Adrenal gland (tissue), 12 donors: ENCODE data around the gene KDM6A. TPM values are rescaled to one million over a fixed set of nuclear protein-coding genes. Genes with fewer than 3 reads are reported as not detected.
"Not testable (repeated sequence)": the region's sequence is repeated elsewhere in the genome, so short reads cannot be mapped to it uniquely, and the experiment has no call there.

ENCODE experiments used
- DNase-seq, 7 donors: peaks; one replicate each; pipeline ENCODE4 v3.0.0-alpha.2; 2019 to 2020
- H3K27ac ChIP-seq, 5 donors: fragments of 200-600 bp; sonication (generic) in 4 of 5; 1 replicate in 3 of 5; 2 replicates in 2 of 5; pipeline versions ENCODE4 v1.5.1 to v1.8.0; 2016 to 2020; ENCODE audit warnings: mild to moderate bottlenecking in 1 of 5
- H3K27me3 ChIP-seq: fragments of 200-600 bp; 2 replicates; pipeline ENCODE4 v1.8.0; 2021
- H3K36me3 ChIP-seq, 2 donors: fragments of 200-600 bp; replicated peaks in 1 of 2; 1 replicate in 1 of 2; 2 replicates in 1 of 2; pipeline versions ENCODE4 v1.5.1 to v1.8.0; 2018 to 2022
- H3K4me1 ChIP-seq, 2 donors: fragments of 200-600 bp; replicated peaks in 1 of 2; 1 replicate in 1 of 2; 2 replicates in 1 of 2; pipeline versions ENCODE4 v1.5.1 to v1.8.0; 2018 to 2021
- H3K4me3 ChIP-seq, 4 donors: fragments of 200-600 bp; sonication (generic) in 3 of 4; one replicate each; pipeline ENCODE4 v1.5.1; 2016 to 2018
- H3K9me3 ChIP-seq, 3 donors: fragments of 200-600 bp; sonication (generic) in 1 of 3; replicated peaks in 1 of 3; 1 replicate in 2 of 3; 2 replicates in 1 of 3; pipeline versions ENCODE4 v1.5.1 to v1.8.0; 2016 to 2021
- CTCF ChIP-seq, 6 experiments: fragments of 450-650 bp in 4 of 6; fragments of 200-600 bp in 2 of 6; sonication (generic) in 1 of 6; IDR thresholded peaks; 1 replicate in 5 of 6; 2 replicates in 1 of 6; pipeline versions ENCODE4 v1.5.1 to v1.8.0; 2016 to 2021; ENCODE audit warnings: antibody characterized with exemption in 6 of 6, mild to moderate bottlenecking in 2 of 6, moderate library complexity in 1 of 6
- POLR2A ChIP-seq, 2 donors: fragments of 450-650 bp; IDR thresholded peaks; one replicate each; pipeline ENCODE4 v1.6.1; 2017; ENCODE audit warnings: antibody characterized with exemption in 2 of 2, mild to moderate bottlenecking in 2 of 2, moderate library complexity in 1 of 2
- WGBS, 4 donors: extraction: QIAGEN DNeasy Blood & Tissue Kit in 2 of 4; methylation state at CpG; one replicate each; pipeline versions ENCODE4 v1.1.5 to v1.1.7; 2013 to 2017; 5-methylcytosine and 5-hydroxymethylcytosine counted together
- intact Hi-C, 2 donors: fragments of 100-400 bp; cut with DNase I; formaldehyde crosslinking; loops; one replicate each; pipeline versions ENCODE4 v1.14.1 to v1.15.0; 2022 to 2023
- polyA plus RNA-seq, 3 donors: library from polyadenylated mRNA; stranded (reverse); fragments of 200-250 nt in 2 of 3; fragments of 350-450 nt in 1 of 3; fragmentation: Illumina TruSeq in 1 of 3; extraction: RNeasy Lipid Tissue Mini Kit (QIAGEN cat#74804) in 1 of 3; gene quantifications; one replicate each; pipeline ENCODE4 v1.2.3, GENCODE V29; 2013 to 2014
- total RNA-seq, 9 donors: library from RNA; depleted of rRNA in 4 of 9; stranded (reverse); fragments of >200 nt in 4 of 9; fragments of 120-200 nt in 1 of 9; fragmentation: NEBNext Ultra II Directional in 1 of 9; extraction: Animal tissue kit (Norgen Biotek cat#: 25700) in 1 of 9; gene quantifications; one replicate each; pipeline versions ENCODE4 v1.1.0 to v1.2.4, GENCODE V29; 2013 to 2023
- donor health status: healthy with polysubstance abuse.
- donor health status: Bipolar disorder and iron deficiency.
- donor health status: DM: yes; HTN: yes; CAD: no.
- donor health status: DM: no; HTN: no; CAD: no.
- donor health status: DM: no; HTN: no; CAD: no.
- donor health status: DM: yes; HTN: yes; CAD: no.

The KDM6A gene
- total and polyA plus RNA-seq, 12 donors = 4.1 to 37.9 (median 21.6) TPM

GRCh38 chrX:44938111-44938510 is 65.1 kb downstream of the KDM6A start:
- Histone ChIP-seq H3K4me3 (no peak overlapping the region), H3K4me1 (peaks cover 13 to 44% of the 10 kb centered on the region in 2 donors), H3K27me3 (no peaks in the 10 kb centered on the region), H3K27ac (no peak overlapping the region), H3K36me3 (no peaks in the 10 kb centered on the region), H3K9me3 (no peaks in the 10 kb centered on the region)
- intact Hi-C loops = no loop called here
- TF ChIP-seq POLR2A (IDR thresholded peaks at IDR 0.05) = no peak
- no peak for TF ChIP-seq CTCF (IDR thresholded peaks at IDR 0.05)
- no peak for DNase-seq
- WGBS, 4 donors = 86 to 100% (median 91%) methylated on average over 1 to 4 of the region's 4 CpGs

- intact Hi-C loops, DNase-seq, H3K4me3 ChIP-seq, H3K27me3 ChIP-seq, H3K27ac ChIP-seq, H3K36me3 ChIP-seq: not testable (repeated sequence)
- 93 to 98% (median 96%) methylated on average over 9 to 12 of the region's 12 CpGs for WGBS, 4 donors
- H3K9me3 ChIP-seq = peaks cover 0 to 13% (median 0%) of the 10 kb centered on the region in 3 donors
- H3K4me1 ChIP-seq = peaks cover 13 to 33% of the 10 kb centered on the region in 2 donors
Measured at GRCh38 chrX:44940541-44940940, 67.6 kb downstream of the KDM6A start.

- no peaks in the 10 kb centered on the region for H3K27me3 ChIP-seq
- intact Hi-C loops = no loop called here
- DNase-seq = no peak
- peaks cover 1 to 8% of the 10 kb centered on the region in 2 donors for H3K4me1 ChIP-seq
- TF ChIP-seq POLR2A (IDR thresholded peaks at IDR 0.05) (no peak), CTCF (IDR thresholded peaks at IDR 0.05) (no peak)
- H3K9me3 ChIP-seq = peaks cover 0 to 15% (median 0%) of the 10 kb centered on the region in 3 donors
- H3K36me3 ChIP-seq = no peaks in the 10 kb centered on the region
- H3K27ac ChIP-seq = no peak overlapping the region
- WGBS, 4 donors = 84 to 95% (median 92%) methylated on average over 3 of the region's 3 CpGs
- no peak overlapping the region for H3K4me3 ChIP-seq
Measured at GRCh38 chrX:44943007-44943406, 70.0 kb downstream of the KDM6A start.

- Histone ChIP-seq H3K27ac (no peak overlapping the region), H3K9me3 (peaks cover 0 to 15% (median 0%) of the 10 kb centered on the region in 3 donors), H3K27me3 (no peaks in the 10 kb centered on the region), H3K4me1 (peaks cover 0 to 6% of the 10 kb centered on the region in 2 donors), H3K4me3 (no peak overlapping the region), H3K36me3 (no peaks in the 10 kb centered on the region)
- intact Hi-C loops = no loop called here
- 97 to 100% (median 100%) methylated on average over 1 of the region's 1 CpG for WGBS, 4 donors
- DNase-seq = no peak
- TF ChIP-seq POLR2A (IDR thresholded peaks at IDR 0.05) (no peak), CTCF (IDR thresholded peaks at IDR 0.05) (no peak)
Measured at GRCh38 chrX:44944894-44945293, 71.9 kb downstream of the KDM6A start.

GRCh38 chrX:44945736-44946135 is 72.7 kb downstream of the KDM6A start:
- peaks cover 0 to 15% (median 0%) of the 10 kb centered on the region in 3 donors for H3K9me3 ChIP-seq
- H3K4me3 ChIP-seq = no peak overlapping the region
- 83 to 89% (median 86%) methylated on average over 4 of the region's 4 CpGs for WGBS, 4 donors
- TF ChIP-seq POLR2A (IDR thresholded peaks at IDR 0.05) (no peak), CTCF (IDR thresholded peaks at IDR 0.05) (peak in 5 of 6 experiments; percentile 14 to 47 (median 29))
- no peak overlapping the region for H3K27ac ChIP-seq
- no peaks in the 10 kb centered on the region for H3K36me3 ChIP-seq
- no peaks in the 10 kb centered on the region for H3K27me3 ChIP-seq
- no peak for DNase-seq
- H3K4me1 ChIP-seq = peaks cover 0 to 15% of the 10 kb centered on the region in 2 donors
- intact Hi-C loops = no loop called here
